ENCODE data around the gene NIN.

- TF ChIP-seq CEBPB (IDR thresholded peaks at IDR 0.05; ENCODE audit: low read depth, low read length) (no peak), CHD1 (IDR thresholded peaks at IDR 0.05; ENCODE audit: low read depth, low read length) (no peak), CTCF (conservative IDR thresholded peaks at IDR 0.05; ENCODE audit: low read depth, low read length) (no peak), SMC3 (IDR thresholded peaks at IDR 0.05; ENCODE audit: low read depth, low read length) (no peak), POLR2A (IDR thresholded peaks at IDR 0.05; ENCODE audit: low read depth, low read length) (no peak), MXI1 (IDR thresholded peaks at IDR 0.05; ENCODE audit: borderline replicate concordance, low read depth, low read length) (no peak), RAD21 (IDR thresholded peaks at IDR 0.05; ENCODE audit: low read length) (no peak)
Measured at GRCh38 chr14:50816395-50817047, 14.4 kb downstream of the NIN start.
